ENCODE measurements around the gene AGO4. TPM values are rescaled to one million over a fixed set of nuclear protein-coding genes. Genes with fewer than 3 reads are reported as not detected.
"Not testable (repeated sequence)": the region's sequence is repeated elsewhere in the genome, so short reads cannot be mapped to it uniquely, and the experiment has no call there.

The AGO4 gene
- 10 to 100 TPM; 12.1 to 16.1 TPM for total RNA-seq

- no peaks in the 10 kb centered on the region for H3K27me3 Mint-ChIP-seq
- peaks cover 48% of the 10 kb centered on the region for H3K4me1 Mint-ChIP-seq
- DNase-seq, result peak; percentile 52
- H3K4me3 Mint-ChIP-seq, result peak within 1 kb of the TSS; percentile 79
- H3K36me3 Mint-ChIP-seq, result peaks cover 2% of the 10 kb centered on the region
- CTCF ChIA-PET, result no interaction called here
- peak within 1 kb of the TSS; percentile 86 for H3K27ac Mint-ChIP-seq
- ATAC-seq, result peak; percentile 55
- no peaks in the 10 kb centered on the region for H3K9me3 Mint-ChIP-seq (ENCODE audit: low read depth)
Measured at GRCh38 chr1:35807614-35808449, at the start of gene AGO4. Gene AGO4 (plus strand): TSS chr1:35808016. CDS start chr1:35808417, 401 bp downstream.

DNA sequence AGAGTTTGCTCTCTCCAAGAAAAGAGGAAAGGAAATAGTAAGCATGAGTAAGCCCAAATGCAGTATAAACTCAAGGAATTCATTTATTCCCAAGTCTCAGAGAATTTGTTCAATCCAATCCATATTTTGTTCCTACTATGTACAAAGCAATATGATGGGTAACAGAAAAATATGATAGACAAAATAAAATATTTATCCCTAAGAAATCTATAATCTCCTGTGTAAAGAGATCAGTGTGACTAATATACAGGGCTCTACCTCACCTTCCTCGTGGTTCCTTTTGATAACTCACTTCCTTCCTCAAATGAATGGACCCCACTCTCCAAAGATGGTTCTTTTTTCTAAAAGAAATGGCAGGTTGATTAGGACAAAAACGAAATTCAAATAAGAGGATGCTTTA, 45.7 kb upstream of the AGO4 start:
- CTCF ChIA-PET, result interaction anchor here (1.6 to 1.8 kb wide), 2 partner anchors 10 to 13 kb away, joined by 5 to 7 read pairs; no protein-coding TSS in a partner anchor
- H3K27me3 Mint-ChIP-seq, result no peaks in the 10 kb centered on the region
- no peak for ATAC-seq
- no peak overlapping the region for H3K4me3 Mint-ChIP-seq
- no peak for DNase-seq
- no peaks in the 10 kb centered on the region for H3K9me3 Mint-ChIP-seq (ENCODE audit: low read depth)
- H3K27ac Mint-ChIP-seq, result no peak overlapping the region
- H3K36me3 Mint-ChIP-seq, result peaks cover 60% of the 10 kb centered on the region
- peaks cover 33% of the 10 kb centered on the region for H3K4me1 Mint-ChIP-seq

GRCh38 chr1:35763201-35763600, 44.6 kb upstream of the AGO4 start:
- Mint-ChIP-seq H3K4me3 (no peak overlapping the region), H3K27ac (no peak overlapping the region), H3K9me3 (ENCODE audit: low read depth) (no peaks in the 10 kb centered on the region), H3K36me3 (peaks cover 61% of the 10 kb centered on the region), H3K4me1 (peaks cover 36% of the 10 kb centered on the region), H3K27me3 (no peaks in the 10 kb centered on the region)
- CTCF ChIA-PET, result interaction anchor here (1.4 to 1.8 kb wide), 3 partner anchors 9 to 194 kb away, joined by 3 to 7 read pairs (median 5); no protein-coding TSS in a partner anchor
- DNase-seq, result no peak
- no peak for ATAC-seq

- H3K27ac Mint-ChIP-seq, result no peak overlapping the region
- H3K4me1 Mint-ChIP-seq, result peaks cover 42% of the 10 kb centered on the region
- CTCF ChIA-PET, result no interaction called here
- DNase-seq, result no peak
- no peaks in the 10 kb centered on the region for H3K27me3 Mint-ChIP-seq
- no peak for ATAC-seq
- no peak overlapping the region for H3K4me3 Mint-ChIP-seq
- H3K36me3 Mint-ChIP-seq, result peaks cover 55% of the 10 kb centered on the region
- no peaks in the 10 kb centered on the region for H3K9me3 Mint-ChIP-seq (ENCODE audit: low read depth)
Measured at GRCh38 chr1:35764283-35764682, 43.5 kb upstream of the AGO4 start.

GRCh38 chr1:35768350-35769187, 39.2 kb upstream of the AGO4 start:
- peaks cover 37% of the 10 kb centered on the region for H3K4me1 Mint-ChIP-seq
- ATAC-seq, result no peak
- H3K4me3 Mint-ChIP-seq, result peak overlapping the region; percentile 96

DNA sequence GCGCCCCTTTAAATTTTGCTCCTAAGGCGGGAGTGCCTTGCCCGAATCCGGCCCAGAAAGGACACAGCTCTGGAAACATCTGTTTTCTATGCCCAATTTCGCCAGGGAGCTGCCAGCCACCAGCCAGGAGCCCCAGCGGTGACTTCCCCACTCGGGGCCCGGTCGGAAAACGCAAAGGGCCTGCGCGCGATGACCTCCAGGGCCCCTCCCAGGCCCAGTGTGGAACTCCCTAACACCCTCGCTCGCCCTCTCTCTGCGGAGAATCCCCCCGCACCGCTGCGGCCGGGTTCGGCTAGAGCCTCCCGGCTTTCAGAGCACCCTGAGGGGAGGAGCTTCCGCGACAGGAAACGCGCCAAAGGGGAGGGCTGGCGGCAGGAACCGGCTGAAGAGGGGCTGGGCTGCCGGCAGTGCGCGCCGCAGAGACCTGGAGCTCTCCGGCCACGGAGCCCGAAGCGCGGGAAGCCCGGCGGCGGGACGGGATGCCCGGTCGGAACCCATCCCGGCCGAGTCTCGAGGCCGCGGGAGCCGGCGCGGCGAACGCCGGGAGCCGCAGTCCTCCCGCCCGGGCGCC, 38.5 kb upstream of the AGO4 start:
- peak overlapping the region; percentile 79 for H3K27ac Mint-ChIP-seq
- DNase-seq, result peak; percentile 94
- ATAC-seq, result peak; percentile 87
- H3K4me1 Mint-ChIP-seq, result peaks cover 31% of the 10 kb centered on the region
- no peaks in the 10 kb centered on the region for H3K27me3 Mint-ChIP-seq
- no peaks in the 10 kb centered on the region for H3K9me3 Mint-ChIP-seq (ENCODE audit: low read depth)
- H3K36me3 Mint-ChIP-seq, result peaks cover 21% of the 10 kb centered on the region
- H3K4me3 Mint-ChIP-seq, result peak overlapping the region; percentile 96
- CTCF ChIA-PET, result interaction anchor here (0.6 to 2.8 kb wide), 24 partner anchors 9 to 905 kb away, joined by 3 to 14 read pairs (median 4); partner anchors contain the start of genes AGO1, C1orf216, KIAA0319L and NCDN

More at GRCh38 chr1:35768350-35769187, 39.2 kb upstream of the AGO4 start:
- Mint-ChIP-seq H3K36me3 (peaks cover 25% of the 10 kb centered on the region), H3K27ac (peak overlapping the region; percentile 79), H3K9me3 (ENCODE audit: low read depth) (no peaks in the 10 kb centered on the region), H3K27me3 (no peaks in the 10 kb centered on the region)
- CTCF ChIA-PET, result interaction anchor here (0.6 to 2.8 kb wide), 19 partner anchors 11 to 905 kb away, joined by 3 to 14 read pairs (median 7); partner anchors contain the start of genes AGO1 and C1orf216
- DNase-seq, result no peak

DNA sequence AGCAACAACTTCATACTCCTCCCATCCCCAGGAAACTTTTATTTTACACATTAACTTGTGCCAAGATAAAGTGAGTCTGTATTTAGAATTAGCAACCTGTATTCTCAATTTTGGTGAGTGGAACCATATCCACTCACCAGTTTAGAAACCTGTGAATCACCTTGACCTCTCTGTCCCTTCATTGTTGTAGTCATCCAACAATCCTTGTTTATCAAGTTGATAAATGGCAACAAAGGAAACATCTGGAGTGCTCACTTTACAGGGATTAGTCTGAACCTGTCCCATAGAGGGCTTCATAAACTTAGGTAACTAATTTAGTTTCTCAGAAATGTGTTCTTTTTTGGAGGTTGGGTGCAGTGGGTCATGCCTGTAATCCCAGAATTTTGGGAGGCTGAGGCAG, 34.1 kb upstream of the AGO4 start:
- ATAC-seq, result no peak
- Mint-ChIP-seq H3K4me1 (peaks cover 14% of the 10 kb centered on the region), H3K4me3 (no peak overlapping the region), H3K9me3 (ENCODE audit: low read depth) (no peaks in the 10 kb centered on the region), H3K27me3 (no peaks in the 10 kb centered on the region), H3K27ac (no peak overlapping the region), H3K36me3 (peaks cover 5% of the 10 kb centered on the region)
- CTCF ChIA-PET, result interaction anchor here (3.6 kb wide), 1 partner anchor 208 kb away, joined by 16 read pairs; no protein-coding TSS in a partner anchor
- no peak for DNase-seq

DNA sequence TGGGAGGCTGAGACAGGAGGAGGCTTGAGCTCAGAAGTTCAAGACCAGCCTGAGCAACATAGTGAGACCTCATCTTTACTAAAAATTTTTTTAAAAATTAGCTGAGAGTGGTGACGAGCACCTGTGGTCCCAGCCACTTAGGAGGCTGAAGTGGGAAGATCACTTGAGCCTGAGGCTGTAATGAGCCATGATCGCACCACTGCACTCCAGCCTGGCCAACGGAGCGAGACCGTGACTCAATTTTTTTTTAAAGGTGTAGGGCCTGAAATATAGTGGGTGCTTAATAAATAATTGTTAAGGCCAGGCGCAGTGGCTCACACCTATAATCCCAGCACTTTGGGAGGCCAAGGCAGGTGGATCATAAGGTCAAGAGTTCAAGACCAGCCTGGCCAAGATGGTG, 31.6 kb upstream of the AGO4 start:
- not testable (repeated sequence) for H3K9me3 Mint-ChIP-seq (ENCODE audit: low read depth); ATAC-seq; H3K36me3 Mint-ChIP-seq; DNase-seq; H3K4me3 Mint-ChIP-seq; H3K27me3 Mint-ChIP-seq; H3K27ac Mint-ChIP-seq
- CTCF ChIA-PET, result interaction anchor here (1.2 to 1.5 kb wide), 3 partner anchors 203 to 220 kb away, joined by 3 to 5 read pairs (median 4); partner anchors contain the start of gene TFAP2E
- H3K4me1 Mint-ChIP-seq, result peaks cover 20% of the 10 kb centered on the region

DNA sequence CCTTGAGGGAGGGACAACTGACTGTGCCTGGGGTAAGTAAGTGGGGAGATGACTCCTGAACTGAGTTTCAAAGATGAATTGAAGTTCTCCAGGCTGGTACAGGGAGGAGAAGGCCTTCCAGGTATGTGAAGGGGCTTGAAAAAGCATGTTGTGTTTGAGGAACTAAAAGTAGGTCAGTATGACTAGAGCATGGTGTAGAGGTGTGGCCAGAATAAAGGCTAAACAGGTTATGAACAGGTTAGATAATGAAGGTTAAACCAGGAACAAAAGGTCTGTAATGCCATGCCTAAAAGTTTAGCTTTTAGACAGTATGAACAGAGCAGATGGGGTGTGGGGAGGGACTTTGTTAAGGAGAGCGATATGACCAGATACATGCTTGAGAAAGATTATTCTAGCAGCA, 30.7 kb upstream of the AGO4 start:
- Mint-ChIP-seq H3K4me1 (peaks cover 18% of the 10 kb centered on the region), H3K27me3 (no peaks in the 10 kb centered on the region), H3K27ac (no peak overlapping the region), H3K4me3 (no peak overlapping the region), H3K36me3 (peaks cover 2% of the 10 kb centered on the region), H3K9me3 (ENCODE audit: low read depth) (no peaks in the 10 kb centered on the region)
- CTCF ChIA-PET, result interaction anchor here (0.6 to 1.2 kb wide), 5 partner anchors 51 to 213 kb away, joined by 3 to 5 read pairs (median 4); partner anchors contain the start of gene AGO1
- DNase-seq, result no peak
- no peak for ATAC-seq

DNA sequence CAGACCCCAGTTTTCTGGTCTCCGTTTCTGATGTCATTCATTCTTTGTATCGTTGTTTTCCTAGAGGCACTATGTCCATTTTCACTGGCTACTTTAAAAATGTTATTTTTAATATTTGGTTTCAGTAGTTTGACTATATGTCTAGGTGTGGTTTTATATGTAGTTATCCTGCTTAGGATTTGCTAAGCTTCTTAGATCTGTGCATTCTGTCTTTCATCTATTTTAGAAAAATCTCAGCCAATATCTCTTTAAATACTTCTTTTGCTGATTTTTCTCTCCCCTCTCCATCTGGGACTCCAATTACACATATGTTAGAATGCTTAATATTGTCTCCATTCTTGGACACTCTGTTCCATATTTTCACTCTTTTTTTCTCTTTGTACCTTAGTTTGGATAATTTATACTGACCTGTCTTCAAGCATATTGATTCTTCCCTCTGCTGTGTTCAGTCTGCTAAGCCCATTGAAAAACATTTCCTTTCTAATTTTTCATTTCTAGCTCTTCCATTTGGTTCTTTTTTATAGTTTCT, 24.7 kb upstream of the AGO4 start:
- Mint-ChIP-seq H3K36me3 (peaks cover 3% of the 10 kb centered on the region), H3K27ac (no peak overlapping the region), H3K4me3 (no peak overlapping the region), H3K4me1 (peaks cover 13% of the 10 kb centered on the region), H3K27me3 (no peaks in the 10 kb centered on the region), H3K9me3 (ENCODE audit: low read depth) (no peaks in the 10 kb centered on the region)
- DNase-seq, result no peak
- CTCF ChIA-PET, result interaction anchor here (0.6 to 1.1 kb wide), 3 partner anchors 9 to 57 kb away, joined by 3 read pairs; no protein-coding TSS in a partner anchor
- no peak for ATAC-seq

GRCh38 chr1:35784364-35784763, 23.5 kb upstream of the AGO4 start:
- CTCF ChIA-PET; H3K4me1 Mint-ChIP-seq; DNase-seq; H3K27ac Mint-ChIP-seq; H3K27me3 Mint-ChIP-seq; H3K4me3 Mint-ChIP-seq; H3K36me3 Mint-ChIP-seq; H3K9me3 Mint-ChIP-seq (ENCODE audit: low read depth); ATAC-seq: not testable (repeated sequence)

DNA sequence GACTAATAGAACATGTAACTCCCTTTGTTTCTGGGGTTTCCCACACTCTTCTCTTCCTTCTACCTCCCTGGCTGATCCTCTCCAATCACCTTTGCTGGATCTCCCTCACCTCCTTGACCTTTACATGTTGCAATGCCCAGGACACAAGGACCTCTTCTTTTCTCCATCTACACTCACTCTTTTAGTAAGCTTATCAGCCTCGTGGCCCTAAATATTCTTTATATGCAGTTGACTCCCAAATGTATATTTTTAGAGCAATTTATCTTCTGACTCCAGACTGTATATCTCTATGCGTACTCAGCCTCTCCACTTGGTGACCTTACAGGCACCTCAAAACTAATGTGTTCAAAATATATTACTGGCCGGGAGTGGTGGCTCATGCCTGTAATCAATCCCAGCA, 19.7 kb upstream of the AGO4 start:
- ATAC-seq, result no peak
- peaks cover 2% of the 10 kb centered on the region for H3K36me3 Mint-ChIP-seq
- CTCF ChIA-PET, result no interaction called here
- no peaks in the 10 kb centered on the region for H3K4me1 Mint-ChIP-seq
- DNase-seq, result no peak
- H3K27ac Mint-ChIP-seq, result no peak overlapping the region
- H3K4me3 Mint-ChIP-seq, result no peak overlapping the region
- H3K9me3 Mint-ChIP-seq (ENCODE audit: low read depth), result no peaks in the 10 kb centered on the region
- H3K27me3 Mint-ChIP-seq, result no peaks in the 10 kb centered on the region
